ENCODE results near the gene SPACA6.

Gene SPACA6

DNA sequence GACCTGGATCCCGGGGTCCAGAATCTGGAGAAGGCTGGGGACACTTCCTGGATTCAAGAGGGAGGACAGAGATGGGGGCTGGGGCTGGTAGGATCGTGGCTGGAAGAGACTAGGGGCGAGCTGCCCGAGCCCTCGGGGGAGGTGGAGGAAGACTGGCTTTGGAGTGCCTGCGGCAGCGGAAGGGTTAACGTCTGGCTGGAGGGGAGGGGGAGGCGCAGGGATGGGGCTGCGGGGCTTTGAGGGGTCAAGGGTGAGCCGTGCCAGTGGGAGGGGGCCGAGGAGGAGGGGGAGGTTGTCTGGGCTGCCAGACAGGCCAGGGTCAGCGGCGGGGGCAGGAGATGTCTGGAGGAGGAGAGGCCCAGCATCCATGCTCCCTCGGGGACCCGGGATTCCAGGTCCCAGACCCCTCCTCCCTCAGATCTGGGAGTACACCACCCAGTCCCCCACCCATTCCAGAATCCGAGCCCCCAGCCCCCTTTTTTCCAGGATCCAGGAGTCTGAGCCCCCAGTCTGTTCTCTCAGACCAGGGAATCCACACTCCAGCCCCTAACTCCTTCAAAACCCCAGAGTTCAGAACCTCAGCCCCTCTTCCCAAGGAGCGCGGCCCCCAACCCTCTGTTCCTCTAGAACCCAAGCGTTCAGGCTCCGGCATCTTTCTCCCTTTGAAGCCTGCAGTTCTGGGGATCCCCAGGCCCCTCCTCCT is 3.2 kb upstream of the SPACA6 start:
- DNase-seq: no peak

DNA sequence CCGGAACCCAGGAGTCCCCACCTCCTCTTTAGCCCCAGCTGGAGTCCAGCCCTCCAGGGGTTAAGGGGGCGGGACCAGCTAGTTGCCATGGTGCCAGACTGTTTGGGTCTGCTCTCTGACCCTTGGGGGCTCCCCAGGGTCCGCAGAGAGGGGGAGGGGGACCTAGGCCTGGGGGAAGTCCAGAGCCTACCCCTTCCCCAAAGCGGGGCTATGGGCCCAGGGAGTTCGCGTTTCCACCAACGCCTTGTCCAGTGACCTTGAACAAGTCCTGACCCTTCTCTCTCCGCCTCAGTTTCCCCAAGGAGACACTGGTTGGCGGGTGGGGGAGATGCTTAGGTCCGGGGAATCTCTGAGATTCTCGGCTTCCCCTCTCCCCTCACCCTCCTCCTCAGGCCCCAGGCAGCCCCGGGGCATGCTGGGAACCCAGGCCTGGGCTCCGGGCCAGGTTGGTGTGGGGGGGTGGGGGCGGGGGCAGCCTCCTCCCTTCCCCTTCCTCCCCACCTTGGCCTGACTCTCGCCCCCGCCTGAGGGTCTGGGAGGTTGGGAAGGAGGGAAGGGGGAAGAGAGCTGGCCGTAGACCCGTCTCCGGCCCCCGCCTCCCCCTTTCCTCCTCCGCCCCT is 2.6 kb upstream of the SPACA6 start:
- peak; percentile 62 for DNase-seq

DNA sequence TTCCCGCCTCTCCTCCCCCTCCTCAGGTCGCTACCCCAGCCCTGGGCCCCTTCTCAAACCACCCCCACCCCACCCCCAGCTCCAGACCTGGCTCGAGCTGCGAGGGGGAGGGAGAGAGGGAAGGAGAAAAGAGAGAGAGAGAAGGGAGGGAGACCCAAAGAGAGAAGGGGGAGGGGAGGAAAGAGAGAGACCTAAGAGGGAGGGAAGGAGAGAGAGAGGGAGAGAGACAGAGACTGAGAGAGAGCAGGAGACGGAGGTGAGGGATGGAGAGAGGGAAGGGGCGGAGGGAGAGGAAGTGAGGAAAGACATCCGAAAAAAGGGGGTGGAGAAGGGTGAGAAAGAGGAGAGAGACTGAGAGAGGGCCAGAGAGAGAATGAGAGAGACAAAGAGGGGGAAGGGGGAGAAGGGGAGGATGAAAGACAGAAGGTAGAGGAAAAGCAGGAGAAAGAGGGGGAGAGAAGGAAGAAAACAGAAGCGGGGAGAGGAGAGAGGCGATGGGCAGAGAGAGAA is 2.0 kb upstream of the SPACA6 start:
- no peak for DNase-seq

DNA sequence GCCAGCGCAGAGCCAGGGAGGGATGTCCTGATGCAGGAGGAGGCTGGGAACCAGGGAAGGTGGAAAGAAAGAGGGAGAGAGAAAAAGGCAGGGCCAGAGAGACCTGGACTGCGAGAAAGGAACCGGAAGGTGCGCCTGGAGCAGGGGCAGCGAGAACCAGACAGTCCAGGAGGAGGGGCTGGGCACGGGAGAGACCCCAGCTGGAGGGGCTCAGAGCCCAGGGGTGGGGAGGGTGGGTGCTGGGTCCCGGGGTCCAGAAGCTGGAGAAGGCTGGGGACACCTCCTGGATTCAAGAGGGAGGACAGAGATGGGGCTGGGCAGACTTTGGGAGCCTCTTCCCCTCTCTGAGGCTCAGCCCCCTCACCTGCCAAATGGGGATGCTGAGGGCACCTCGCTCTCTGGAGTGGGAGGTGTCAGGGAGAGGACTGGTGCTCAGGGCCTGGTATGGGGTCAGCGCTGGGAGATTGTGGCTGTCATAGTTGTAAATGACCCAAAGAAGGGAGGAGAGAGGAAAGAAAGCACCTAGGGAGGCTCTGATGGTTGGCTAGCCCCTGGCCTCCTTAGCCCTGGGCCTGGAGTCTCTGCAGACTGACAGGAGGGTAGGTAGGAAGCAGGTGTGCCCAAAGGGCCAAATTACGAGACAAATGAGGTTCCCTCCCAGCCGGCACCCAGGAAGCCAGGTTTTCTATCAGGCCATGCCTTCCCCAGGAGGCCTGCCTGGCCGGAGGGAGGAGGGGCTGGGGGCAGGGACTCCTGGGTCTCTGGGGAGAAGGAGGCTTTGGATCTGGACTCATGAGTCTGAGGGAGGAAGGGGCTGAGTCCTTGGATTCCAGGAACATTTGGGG is 1.3 kb upstream of the SPACA6 start:
- no peak for DNase-seq

- no peak for DNase-seq
Measured at GRCh38 chr19:51692468-51692867, 662 bp upstream of the SPACA6 start.

DNA sequence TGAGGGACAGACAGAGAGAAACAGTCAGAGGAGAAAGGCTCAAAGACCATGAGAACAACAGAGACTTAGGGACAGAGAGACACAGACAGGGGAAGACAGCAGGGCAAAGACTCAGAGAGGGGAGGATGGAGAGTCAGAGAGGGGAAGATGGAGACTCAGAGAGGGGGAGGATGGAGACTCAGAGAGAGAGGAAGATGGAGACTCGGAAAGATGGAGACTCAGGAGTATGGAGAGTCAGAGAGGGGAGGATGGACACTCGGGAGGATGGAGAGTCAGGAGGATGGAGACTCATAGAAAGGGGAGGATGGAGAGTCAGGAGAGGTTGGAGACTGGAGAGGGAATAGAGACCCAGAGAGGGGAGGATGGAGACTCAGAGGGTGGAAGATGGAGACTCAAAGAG is 689 bp downstream of the SPACA6 start:
- no peak for DNase-seq

GRCh38 chr19:51694318-51695085 is 1.4 kb downstream of the SPACA6 start:
- no peak for DNase-seq

DNA sequence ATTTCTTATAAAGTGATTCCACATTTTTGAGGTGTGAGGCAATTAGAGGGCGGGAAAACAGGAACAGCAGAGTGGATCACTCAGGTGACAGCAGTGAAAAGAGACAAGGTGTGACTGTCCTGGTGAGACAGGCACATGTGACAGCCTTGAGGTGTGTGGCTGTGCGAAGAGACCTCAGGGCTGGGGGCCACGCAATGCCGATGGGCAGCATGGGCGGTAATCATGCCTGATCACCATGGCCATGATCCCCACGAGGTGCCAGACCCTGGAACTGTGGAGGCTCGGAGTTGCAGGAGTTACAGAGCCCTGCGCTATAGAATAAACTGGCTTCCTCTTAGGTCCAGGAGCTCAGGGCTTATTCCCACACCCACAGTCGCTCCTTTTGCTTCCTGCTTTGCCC is 2.0 kb downstream of the SPACA6 start:
- DNase-seq: no peak

DNA sequence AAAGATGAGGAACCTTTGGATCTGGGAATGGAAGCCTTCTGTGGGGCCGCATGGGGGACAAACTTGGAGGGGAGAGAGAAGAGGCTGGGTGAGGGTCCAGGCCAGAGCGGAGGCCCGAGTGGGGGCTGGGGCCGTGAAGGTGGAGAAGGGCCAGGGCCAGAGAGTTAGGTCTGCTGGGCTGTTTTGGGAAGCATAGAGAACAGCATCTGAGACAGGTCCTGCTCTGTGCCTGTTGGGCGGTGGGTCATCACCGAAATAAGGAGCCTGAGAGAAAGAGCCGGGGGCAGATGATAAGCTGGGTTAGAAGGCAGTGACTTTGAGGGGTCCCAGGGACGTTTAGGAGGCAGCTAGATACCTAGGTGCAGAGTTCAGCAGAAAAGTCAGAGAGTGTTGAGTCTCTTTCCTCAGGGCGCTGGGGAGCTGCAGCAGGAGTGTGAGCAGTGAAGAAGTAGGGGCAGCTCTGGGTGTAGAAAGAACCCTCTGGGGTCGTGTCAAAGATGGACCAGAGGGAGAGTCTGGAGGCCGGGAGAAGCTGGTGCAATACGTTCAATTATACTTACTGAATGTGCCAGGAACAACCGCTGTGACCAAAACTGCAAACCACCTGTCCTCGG is 2.7 kb downstream of the SPACA6 start:
- DNase-seq: no peak

DNA sequence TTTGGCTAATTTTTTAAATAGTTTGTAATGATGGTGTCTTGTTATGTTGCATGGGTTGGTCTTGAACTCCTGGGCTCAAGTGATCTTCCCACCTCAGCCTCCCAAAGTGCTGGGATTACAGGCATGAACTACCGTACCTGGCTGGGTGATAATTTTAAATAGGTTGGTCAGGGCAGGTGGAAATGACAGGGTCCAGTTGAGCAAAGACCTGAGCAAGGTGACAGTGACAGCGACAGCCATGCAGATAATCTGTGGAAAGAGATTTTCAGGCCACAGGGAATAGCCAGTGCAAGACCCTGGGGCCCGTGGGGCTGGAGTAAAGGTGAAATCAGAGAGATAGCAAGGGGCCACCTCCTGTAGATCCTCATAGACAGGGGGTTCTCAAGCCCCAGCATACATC is 3.5 kb downstream of the SPACA6 start:
- no peak for DNase-seq

GRCh38 chr19:51697169-51697776 is 4.1 kb downstream of the SPACA6 start:
- no peak for DNase-seq

DNA sequence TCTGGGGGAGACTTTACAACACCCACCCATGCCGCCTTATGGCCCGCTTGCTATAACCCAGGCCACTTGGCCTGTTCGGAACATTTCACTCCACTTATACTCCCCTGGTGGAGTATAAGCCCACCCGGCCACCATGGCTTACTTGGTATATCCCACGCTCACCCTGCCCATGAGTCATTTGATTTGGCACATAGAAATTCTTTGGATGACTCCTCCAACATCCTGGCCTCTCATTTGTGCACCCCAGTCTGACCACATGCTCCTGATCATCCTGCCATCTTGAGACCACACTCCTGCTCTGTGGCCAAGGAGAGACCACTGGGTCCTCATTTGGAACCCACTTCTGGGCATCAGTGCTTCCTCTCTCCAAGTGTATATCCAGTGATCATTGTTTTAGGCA is 5.2 kb downstream of the SPACA6 start:
- no peak for DNase-seq

DNA sequence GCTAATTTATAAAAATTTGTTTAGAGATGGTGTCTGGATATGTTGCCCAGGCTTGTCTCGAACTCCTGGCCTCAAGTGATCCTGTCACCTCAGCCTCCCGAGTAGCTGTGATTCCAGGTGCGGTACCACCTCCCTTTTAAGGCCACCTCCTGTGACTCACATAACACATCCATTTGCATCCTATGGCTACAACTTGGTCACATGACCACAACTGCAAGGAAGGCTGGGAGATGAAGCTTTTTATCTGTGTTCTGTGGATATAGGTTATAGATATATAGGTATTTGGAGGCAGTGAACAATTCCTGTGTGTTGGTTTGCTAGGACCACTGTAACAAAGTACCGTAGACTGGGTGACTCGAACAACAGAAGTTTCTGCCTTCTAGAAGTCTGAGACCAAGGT is 6.0 kb downstream of the SPACA6 start:
- DNase-seq: no peak

- DNase-seq: no peak
Measured at GRCh38 chr19:51701468-51702100, 8.5 kb downstream of the SPACA6 start.

GRCh38 chr19:51702103-51702824 is 9.1 kb downstream of the SPACA6 start:
- peak; percentile 39 for DNase-seq

GRCh38 chr19:51702825-51703574 is 9.9 kb downstream of the SPACA6 start:
- no peak for DNase-seq

DNA sequence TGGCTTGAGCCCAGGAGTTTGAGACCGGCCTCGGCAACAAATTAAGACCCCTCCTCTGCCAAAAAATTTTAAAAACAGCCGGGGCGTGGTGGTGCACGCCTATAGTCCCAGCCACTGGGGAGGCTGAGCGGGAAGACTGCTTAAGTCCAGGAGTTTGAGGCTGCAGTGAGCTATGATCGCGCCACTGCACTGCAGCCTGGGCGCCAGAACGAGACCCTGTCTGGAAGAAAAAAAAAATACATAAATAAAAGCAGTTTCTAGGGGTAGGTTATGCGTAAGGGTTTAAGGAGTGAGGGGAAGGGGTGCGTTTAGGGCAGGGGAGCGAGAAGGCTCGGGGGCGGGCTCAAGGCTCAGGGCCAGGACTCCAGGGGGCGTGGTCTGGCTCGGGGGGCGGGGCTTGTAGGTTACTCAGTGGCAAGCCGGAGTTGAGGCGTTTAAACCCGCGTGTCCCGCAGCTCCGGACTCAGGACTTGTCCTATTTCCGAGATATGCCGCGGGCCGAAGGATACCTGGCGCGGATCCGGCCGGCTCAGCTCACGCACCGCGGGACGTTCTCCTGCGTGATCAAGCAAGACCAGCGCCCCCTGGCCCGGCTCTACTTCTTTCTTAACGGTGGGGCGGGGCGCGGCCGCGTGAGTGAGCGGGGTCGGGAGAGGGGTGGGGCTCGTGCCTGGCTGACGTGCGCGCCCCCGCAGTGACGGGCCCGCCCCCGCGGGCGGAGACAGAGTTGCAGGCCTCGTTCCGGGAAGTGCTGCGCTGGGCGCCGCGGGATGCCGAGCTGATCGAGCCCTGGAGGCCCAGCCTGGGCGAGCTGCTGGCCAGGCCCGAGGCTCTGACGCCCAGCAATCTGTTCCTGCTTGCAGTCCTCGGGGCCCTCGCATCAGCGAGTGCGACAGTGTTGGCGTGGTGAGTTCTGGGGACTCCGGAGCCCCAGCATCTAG is 10.7 kb downstream of the SPACA6 start:
- DNase-seq: peak; percentile 95

- no peak for DNase-seq
Measured at GRCh38 chr19:51704626-51705025, 11.5 kb downstream of the SPACA6 start.

DNA sequence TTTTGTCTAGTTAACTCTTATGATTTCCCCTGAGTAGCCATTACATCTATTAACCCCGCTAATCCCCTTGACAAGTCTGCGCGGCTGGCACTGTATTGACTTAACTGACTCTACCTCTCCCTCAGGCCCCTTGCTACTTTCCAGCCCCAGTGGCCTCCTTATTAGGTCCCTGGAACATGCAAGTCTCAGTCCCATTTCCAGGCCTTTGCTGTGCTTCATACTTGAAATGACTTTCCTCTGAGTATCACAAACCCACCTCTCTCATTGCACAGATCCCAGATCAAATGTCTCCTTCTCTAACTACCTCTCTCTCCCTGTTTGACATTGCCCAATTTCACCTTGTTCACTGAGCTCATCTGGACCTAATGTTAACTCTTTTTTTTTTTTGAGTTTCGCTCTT is 13.2 kb downstream of the SPACA6 start:
- no peak for DNase-seq
